Lower leg skin (tissue), 3 donors: ENCODE data around the gene PLA2G12B.

Experiments
- POLR2A ChIP-seq, 2 donors: fragments of 450-650 bp; IDR thresholded peaks; one replicate each; pipeline ENCODE4 v1.6.1; 2016 to 2017; ENCODE audit warnings: antibody characterized with exemption in 2 of 2, mild to moderate bottlenecking in 1 of 2, moderate library complexity in 1 of 2
- TF ChIP-seq, protein P1 (sequence below), 3 donors: fragments of 450-650 bp; IDR thresholded peaks; one replicate each; pipeline ENCODE4 v1.5.1; 2016; ENCODE audit warnings: antibody characterized with exemption in 3 of 3, mild to moderate bottlenecking in 3 of 3, moderate library complexity in 2 of 3

DNA sequence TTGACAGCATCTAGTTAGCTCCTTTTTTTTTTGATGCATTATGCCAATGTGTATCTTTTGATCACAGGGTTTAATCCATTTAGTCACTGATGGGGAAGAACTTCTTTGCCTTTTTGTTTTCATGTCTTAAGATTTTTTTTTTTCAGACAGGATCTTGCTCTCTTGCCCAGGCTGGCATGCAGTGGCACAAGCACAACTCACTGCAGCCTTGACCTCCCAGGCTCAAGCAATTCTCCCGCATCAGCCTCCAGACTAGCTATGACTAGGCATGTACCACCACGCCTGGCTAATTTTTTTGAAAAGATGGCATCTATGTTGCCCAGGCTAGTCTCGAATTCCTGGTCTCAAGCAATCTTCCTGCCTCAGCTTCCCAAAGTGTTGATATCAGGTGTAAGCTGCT is 46.4 kb upstream of the PLA2G12B start:
- TF ChIP-seq, protein P1, sequence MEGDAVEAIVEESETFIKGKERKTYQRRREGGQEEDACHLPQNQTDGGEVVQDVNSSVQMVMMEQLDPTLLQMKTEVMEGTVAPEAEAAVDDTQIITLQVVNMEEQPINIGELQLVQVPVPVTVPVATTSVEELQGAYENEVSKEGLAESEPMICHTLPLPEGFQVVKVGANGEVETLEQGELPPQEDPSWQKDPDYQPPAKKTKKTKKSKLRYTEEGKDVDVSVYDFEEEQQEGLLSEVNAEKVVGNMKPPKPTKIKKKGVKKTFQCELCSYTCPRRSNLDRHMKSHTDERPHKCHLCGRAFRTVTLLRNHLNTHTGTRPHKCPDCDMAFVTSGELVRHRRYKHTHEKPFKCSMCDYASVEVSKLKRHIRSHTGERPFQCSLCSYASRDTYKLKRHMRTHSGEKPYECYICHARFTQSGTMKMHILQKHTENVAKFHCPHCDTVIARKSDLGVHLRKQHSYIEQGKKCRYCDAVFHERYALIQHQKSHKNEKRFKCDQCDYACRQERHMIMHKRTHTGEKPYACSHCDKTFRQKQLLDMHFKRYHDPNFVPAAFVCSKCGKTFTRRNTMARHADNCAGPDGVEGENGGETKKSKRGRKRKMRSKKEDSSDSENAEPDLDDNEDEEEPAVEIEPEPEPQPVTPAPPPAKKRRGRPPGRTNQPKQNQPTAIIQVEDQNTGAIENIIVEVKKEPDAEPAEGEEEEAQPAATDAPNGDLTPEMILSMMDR (IDR thresholded peaks at IDR 0.05), result no peak
- TF ChIP-seq POLR2A (IDR thresholded peaks at IDR 0.05), result no peak
